LNCAP (cell line): Measurements from ENCODE around the gene NOL3.

ENCODE experiments used
- CTCF ChIP-seq: fragments of 450-650 bp; IDR thresholded peaks from 2 replicates; pipeline ENCODE4 v1.5.1; 2017; ENCODE audit warnings: mild to moderate bottlenecking

NOL3 gene

DNA sequence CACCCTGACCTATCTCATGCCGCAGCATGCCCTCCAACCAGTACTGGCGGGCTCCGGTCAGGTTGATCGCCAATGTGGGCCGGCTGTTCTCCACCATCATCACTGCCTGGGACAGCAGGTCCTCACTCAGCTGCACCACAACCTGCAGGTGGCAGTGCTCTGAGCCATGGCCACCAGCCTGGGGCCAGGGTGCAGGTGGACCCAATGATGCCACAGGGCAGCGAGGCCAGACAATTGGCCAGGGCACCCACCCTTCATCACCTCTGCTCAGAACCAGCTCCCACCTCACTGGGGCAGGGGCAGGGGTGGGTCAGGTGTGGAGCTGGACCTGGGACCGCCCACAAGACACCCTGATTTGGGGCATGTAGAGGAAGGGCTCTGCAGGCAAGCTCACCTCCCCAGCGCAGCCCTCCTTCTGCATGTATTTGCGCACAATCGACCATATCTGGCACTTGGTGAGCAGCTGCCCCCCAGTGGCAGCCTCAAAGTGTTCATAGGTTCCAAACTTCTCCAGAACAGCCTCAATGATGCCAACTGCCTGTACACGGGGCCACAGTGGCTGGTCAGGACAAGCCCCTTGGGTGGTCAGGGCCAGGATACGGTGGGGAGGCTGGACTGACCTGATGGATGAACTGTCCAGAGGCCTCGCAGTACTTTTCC is 9.2 kb downstream of the NOL3 start:
- peak; percentile 33; the same call in 1 of the 2 replicates for TF ChIP-seq CTCF

GRCh38 chr16:67180166-67180565 is 9.8 kb downstream of the NOL3 start:
- no peak for TF ChIP-seq CTCF

DNA sequence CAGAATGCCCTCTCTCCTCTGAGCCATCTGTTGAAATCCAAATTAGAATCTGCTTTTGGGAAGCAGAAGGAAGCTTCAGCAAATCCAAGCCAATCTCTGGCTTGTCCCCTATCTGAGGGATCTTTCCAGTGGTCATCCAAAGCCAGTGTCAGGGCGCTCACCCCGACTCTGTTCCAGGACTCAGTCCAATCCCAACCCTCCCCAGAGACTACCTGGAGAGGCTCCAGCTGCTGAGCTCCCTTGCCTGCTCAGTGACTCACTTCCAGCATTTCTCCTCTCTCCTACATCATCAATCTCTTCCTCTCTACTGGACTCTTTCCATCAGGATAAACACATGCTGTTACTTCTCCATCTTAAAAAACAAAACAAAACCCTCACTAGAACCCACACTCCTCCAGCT is 11.0 kb downstream of the NOL3 start:
- no peak for TF ChIP-seq CTCF

GRCh38 chr16:67182288-67182687 is 11.9 kb downstream of the NOL3 start:
- no peak for TF ChIP-seq CTCF

- no peak for TF ChIP-seq CTCF
Measured at GRCh38 chr16:67183284-67183626, 12.9 kb downstream of the NOL3 start.

DNA sequence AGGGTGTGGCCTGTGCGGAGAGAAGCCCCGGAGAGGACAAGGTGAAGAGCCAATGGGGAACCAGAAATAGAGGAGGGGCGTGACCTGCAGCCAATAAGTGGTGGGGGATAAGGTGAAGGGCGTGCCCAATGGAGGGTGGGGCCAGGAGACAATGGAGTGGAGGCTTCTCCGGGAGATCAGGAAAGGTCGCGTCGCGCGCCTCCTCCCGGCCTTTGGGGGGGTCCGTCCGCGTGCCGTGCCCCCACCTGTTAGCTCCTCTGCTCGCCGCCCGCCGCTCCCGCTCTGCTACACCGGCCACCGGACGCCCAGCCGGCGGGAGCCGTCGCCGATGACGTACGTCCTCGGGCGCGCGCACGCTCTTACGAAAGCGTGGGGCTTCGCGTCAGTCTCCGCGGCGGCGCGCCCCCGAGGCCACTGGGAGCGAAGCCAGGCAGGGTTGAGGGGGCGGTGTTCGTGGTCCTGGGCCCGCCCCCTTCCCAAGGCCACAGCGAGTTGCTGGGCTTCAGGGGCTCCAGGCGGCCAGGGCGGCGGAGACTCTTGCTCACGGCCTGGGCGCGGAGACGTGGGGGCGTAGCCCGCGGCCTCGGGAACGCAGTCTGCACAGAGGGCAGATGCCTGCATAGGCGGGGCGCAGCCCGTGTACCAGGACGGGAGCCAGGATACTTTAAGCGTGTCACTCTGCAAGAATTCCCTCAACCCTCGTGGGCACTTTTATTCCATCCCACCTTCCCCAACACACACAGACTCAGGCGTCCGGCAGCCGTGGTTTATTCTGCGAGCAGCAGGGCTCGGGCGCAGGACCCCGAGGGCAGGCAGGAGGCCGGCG is 13.5 kb downstream of the NOL3 start, which contains the start of gene MATCAP1:
TSS of gene MATCAP1 (minus strand) at position 337 of the 826 bp plus-strand sequence. CDS start 3,353 bp downstream, outside the sequence.
- TF ChIP-seq CTCF = no peak

GRCh38 chr16:67184453-67184994 is 14.2 kb downstream of the NOL3 start:
- TF ChIP-seq CTCF = no peak
